ENCODE measurements around the gene COPB2. TPM values are rescaled to one million over a fixed set of nuclear protein-coding genes. Genes with fewer than 3 reads are reported as not detected.

COPB2 gene
- total RNA-seq, 4 donors from 2014 or later: 38.9 to 43.4 (median 42.1) TPM

DNA sequence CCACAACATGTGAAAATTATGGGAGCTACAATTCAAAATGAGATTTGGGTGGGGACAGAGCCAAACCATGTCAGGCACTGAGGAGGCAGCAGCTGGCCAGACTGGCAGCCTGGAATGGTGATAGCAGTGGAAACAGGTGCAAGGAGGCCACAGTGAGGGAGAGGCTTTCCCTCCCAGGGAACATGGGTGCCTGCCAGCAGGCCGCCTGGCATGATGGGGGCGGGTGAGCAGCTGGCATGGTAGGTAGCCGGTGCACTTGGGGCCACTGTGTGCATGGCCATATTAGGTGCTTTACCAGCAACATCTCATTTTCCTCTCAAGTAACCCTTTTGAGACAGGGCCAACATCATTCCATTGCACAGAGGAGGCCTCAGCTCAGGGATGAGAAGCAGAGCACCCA is 63.9 kb downstream of the COPB2 start:
- peak in 1 of 2 donors; percentile 41 for DNase-seq
- Histone ChIP-seq H3K27me3 (no peaks in the 10 kb centered on the region), H3K36me3 (no peaks in the 10 kb centered on the region), H3K4me3 (no peak overlapping the region), H3K27ac (no peak overlapping the region), H3K4me1 (no peaks in the 10 kb centered on the region), H3K9me3 (no peaks in the 10 kb centered on the region)
- intact Hi-C loops (cut with DNase I; ENCODE audit: low total_unique reads): loop anchor here (5.0 to 10.0 kb wide), 3 partner anchors 373 to 731 kb away; partner anchors contain the start of gene CEP70
- TF ChIP-seq, protein P1, sequence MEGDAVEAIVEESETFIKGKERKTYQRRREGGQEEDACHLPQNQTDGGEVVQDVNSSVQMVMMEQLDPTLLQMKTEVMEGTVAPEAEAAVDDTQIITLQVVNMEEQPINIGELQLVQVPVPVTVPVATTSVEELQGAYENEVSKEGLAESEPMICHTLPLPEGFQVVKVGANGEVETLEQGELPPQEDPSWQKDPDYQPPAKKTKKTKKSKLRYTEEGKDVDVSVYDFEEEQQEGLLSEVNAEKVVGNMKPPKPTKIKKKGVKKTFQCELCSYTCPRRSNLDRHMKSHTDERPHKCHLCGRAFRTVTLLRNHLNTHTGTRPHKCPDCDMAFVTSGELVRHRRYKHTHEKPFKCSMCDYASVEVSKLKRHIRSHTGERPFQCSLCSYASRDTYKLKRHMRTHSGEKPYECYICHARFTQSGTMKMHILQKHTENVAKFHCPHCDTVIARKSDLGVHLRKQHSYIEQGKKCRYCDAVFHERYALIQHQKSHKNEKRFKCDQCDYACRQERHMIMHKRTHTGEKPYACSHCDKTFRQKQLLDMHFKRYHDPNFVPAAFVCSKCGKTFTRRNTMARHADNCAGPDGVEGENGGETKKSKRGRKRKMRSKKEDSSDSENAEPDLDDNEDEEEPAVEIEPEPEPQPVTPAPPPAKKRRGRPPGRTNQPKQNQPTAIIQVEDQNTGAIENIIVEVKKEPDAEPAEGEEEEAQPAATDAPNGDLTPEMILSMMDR (IDR thresholded peaks at IDR 0.05 in 4 of 5, conservative IDR thresholded peaks at IDR 0.05 in 1 of 5): no peak
- peak in 1 of 2 donors; percentile 42 for ATAC-seq
- in situ Hi-C loops (cut with MboI; ENCODE audit: low sequenced_read_pairs in 4 of 4): loop anchor here in 3 of 4 donors (10.0 to 25.0 kb wide), 2 partner anchors 221 to 388 kb away; partner anchors contain the start of genes FOXL2 (in 2 of the 3) and FOXL2NB (in 2 of the 3)

DNA sequence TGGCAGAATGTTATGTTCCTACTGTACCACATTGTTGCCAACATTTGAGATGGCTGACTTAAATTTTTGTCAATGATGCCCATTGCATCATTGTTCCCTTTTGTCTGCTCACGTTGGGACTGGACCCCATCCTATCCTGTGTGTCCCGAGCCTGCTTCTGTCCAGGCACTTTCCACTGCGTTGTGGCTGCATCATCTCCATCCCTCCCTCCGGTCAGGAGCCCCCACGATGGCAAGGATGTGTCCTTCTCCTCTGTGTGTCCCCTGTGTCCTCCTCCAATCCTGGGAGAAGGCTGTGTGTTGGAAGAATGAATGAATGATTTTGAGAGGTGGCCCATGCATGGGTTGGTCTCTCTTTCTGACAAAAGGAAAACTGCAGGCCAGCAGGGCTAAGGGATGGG is 65.0 kb downstream of the COPB2 start:
- intact Hi-C loops (cut with DNase I; ENCODE audit: low total_unique reads): loop anchor here (10.0 kb wide), 1 partner anchor 730 kb away; the partner anchor contains the start of gene CEP70
- in situ Hi-C loops (cut with MboI; ENCODE audit: low sequenced_read_pairs in 4 of 4): loop anchor here in 3 of 4 donors (10.0 to 25.0 kb wide), 3 partner anchors 212 to 387 kb away; partner anchors contain the start of genes FOXL2 (in 1 of the 3) and FOXL2NB (in 1 of the 3)
- DNase-seq (no peak), ATAC-seq (no peak)
- Histone ChIP-seq H3K27me3 (no peaks in the 10 kb centered on the region), H3K4me3 (no peak overlapping the region), H3K4me1 (no peaks in the 10 kb centered on the region), H3K27ac (no peak overlapping the region), H3K36me3 (no peaks in the 10 kb centered on the region), H3K9me3 (no peaks in the 10 kb centered on the region)
- no peak for TF ChIP-seq POLR2A (IDR thresholded peaks at IDR 0.05)
- TF ChIP-seq, protein P1 (IDR thresholded peaks at IDR 0.05 in 4 of 5, conservative IDR thresholded peaks at IDR 0.05 in 1 of 5): no peak

DNA sequence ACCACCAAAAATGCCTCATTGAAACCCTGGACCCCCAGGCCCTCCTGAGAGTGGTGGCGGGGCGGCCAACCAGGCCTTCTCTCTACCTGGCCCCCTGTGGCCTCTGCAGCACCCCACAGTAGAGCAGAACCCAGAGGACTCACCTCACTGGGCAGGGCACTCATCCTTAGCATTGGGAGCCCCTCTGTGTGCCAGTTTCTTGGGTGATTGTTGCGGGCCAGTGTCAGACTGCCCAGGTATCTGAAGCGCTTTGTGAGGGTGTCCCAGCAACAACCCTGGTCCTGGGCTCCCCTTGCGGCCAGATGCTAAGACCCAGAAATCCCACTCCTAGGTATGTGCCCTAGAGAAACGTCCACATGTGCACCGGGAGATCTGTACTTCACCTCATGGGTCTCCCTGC is 66.3 kb downstream of the COPB2 start:
- Histone ChIP-seq H3K4me1 (no peaks in the 10 kb centered on the region), H3K36me3 (no peaks in the 10 kb centered on the region), H3K27ac (no peak overlapping the region), H3K4me3 (no peak overlapping the region), H3K27me3 (no peaks in the 10 kb centered on the region), H3K9me3 (no peaks in the 10 kb centered on the region)
- no peak for ATAC-seq
- TF ChIP-seq, protein P1 (IDR thresholded peaks at IDR 0.05 in 4 of 5, conservative IDR thresholded peaks at IDR 0.05 in 1 of 5): no peak
- TF ChIP-seq POLR2A (IDR thresholded peaks at IDR 0.05): no peak
- intact Hi-C loops (cut with DNase I; ENCODE audit: low total_unique reads): loop anchor here (10.0 kb wide), 1 partner anchor 728 kb away; the partner anchor contains the start of gene CEP70
- in situ Hi-C loops (cut with MboI; ENCODE audit: low sequenced_read_pairs in 4 of 4): loop anchor here in 3 of 4 donors (10.0 to 25.0 kb wide), 3 partner anchors 211 to 386 kb away; partner anchors contain the start of genes FOXL2 (in 1 of the 3) and FOXL2NB (in 1 of the 3)
- no peak for DNase-seq

DNA sequence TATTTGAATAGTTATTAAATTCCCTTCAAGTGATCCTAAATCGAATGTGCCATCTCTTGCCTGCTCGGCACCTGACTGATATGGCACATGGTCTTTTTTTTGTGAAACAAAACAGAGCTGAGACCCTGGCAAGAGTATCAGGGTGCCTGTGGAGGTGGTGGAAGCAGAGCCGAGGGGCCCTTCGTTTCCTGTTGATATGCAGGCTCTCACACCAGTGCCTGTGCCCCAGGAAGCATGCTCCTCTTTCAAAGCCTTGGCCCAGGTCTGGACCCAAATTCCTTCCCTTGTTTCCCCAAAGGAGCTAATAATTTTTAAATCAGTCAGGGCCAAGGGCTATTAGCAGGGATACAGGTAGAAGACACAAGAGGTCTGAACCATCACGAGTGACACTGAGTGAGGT is 67.1 kb downstream of the COPB2 start:
- intact Hi-C loops (cut with DNase I; ENCODE audit: low total_unique reads): loop anchor here (10.0 kb wide), 1 partner anchor 728 kb away; the partner anchor contains the start of gene CEP70
- Histone ChIP-seq H3K4me1 (no peaks in the 10 kb centered on the region), H3K36me3 (no peaks in the 10 kb centered on the region), H3K27me3 (no peaks in the 10 kb centered on the region), H3K9me3 (no peaks in the 10 kb centered on the region), H3K27ac (no peak overlapping the region), H3K4me3 (no peak overlapping the region)
- TF ChIP-seq, protein P1 (IDR thresholded peaks at IDR 0.05 in 4 of 5, conservative IDR thresholded peaks at IDR 0.05 in 1 of 5): no peak
- TF ChIP-seq POLR2A (IDR thresholded peaks at IDR 0.05): no peak
- in situ Hi-C loops (cut with MboI; ENCODE audit: low sequenced_read_pairs in 4 of 4): loop anchor here in 3 of 4 donors (10.0 to 25.0 kb wide), 3 partner anchors 210 to 385 kb away; partner anchors contain the start of genes FOXL2 (in 1 of the 3) and FOXL2NB (in 1 of the 3)
- no peak for ATAC-seq
- DNase-seq: no peak

Measured in gastrocnemius medialis (tissue), 4 donors.